Activated T-cell treated with anti-CD3 and anti-CD28 coated beads, Interleukin-2, amount 50 U/mL, for 48 hours (primary cell): ENCODE data around the gene ENDOG.
"Not testable (repeated sequence)": the region's sequence is repeated elsewhere in the genome, so short reads cannot be mapped to it uniquely, and the experiment has no call there.

Source experiments
- DNase-seq, 2 experiments: peaks; one replicate each; pipeline ENCODE4 v3.0.0-alpha.2; 2020

Gene ENDOG

DNA sequence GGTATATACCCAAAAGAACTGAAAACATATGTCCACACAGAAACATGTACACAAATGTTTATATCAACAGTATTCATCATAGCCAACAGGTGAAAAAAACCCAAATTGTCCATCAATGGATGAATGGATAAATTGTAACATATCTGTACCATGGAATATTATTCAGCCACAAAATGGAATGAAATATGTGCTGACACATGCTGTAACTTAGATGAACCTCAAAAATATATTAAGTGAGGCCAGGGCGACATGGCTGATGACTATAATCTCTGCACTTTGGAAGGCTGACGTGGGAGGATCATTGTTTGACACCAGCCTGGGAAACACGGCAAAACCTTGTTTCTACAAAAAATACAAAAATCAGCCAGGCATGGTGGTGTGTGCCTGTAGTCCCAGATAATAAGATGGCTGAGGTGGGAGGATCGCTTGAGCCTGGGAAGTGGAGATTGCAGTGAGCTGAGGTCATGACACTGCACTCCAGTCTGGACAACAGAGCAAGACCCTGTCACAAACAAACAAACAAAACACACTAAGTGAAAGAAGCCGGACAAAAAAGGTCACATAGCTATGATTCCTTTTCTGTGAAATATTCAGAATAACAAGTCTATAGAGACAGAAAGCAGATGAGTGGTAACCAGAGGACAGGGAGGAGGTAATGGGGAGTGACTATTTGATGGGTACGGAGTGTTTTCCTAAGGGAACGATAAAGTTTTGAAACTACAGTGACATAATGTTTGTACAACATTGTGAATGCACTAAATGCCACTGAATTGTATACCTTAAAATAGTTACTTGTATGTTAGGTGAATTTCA is 52.0 kb downstream of the ENDOG start:
- DNase-seq = no peak

DNA sequence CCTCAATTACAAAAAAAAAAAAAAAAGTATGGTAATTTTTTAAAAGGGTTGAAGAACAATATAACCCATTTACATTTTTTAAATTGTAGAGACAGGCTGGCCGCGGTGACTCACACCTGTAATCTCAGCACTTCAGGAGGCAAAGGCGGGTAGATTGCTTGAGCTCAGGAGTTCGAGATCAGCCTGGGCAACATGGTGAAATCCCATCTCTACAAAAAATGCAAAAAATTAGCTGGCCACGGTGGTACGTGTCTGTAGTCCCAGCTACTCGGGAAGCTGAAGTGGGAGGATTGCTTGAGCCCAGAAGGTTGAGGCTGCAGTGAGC is 52.6 kb downstream of the ENDOG start:
- DNase-seq = not testable (repeated sequence)
